LNCAP (cell line): Measurements from ENCODE around the gene NACC2.

ENCODE experiments used
- TF ChIP-seq, protein P1 (sequence below): fragments of 450-650 bp; IDR thresholded peaks from 2 replicates; pipeline ENCODE4 v1.5.1; 2017; ENCODE audit warnings: mild to moderate bottlenecking

The NACC2 gene

GRCh38 chr9:136013116-136013515 is 82.0 kb downstream of the NACC2 start:
- TF ChIP-seq, protein P1, sequence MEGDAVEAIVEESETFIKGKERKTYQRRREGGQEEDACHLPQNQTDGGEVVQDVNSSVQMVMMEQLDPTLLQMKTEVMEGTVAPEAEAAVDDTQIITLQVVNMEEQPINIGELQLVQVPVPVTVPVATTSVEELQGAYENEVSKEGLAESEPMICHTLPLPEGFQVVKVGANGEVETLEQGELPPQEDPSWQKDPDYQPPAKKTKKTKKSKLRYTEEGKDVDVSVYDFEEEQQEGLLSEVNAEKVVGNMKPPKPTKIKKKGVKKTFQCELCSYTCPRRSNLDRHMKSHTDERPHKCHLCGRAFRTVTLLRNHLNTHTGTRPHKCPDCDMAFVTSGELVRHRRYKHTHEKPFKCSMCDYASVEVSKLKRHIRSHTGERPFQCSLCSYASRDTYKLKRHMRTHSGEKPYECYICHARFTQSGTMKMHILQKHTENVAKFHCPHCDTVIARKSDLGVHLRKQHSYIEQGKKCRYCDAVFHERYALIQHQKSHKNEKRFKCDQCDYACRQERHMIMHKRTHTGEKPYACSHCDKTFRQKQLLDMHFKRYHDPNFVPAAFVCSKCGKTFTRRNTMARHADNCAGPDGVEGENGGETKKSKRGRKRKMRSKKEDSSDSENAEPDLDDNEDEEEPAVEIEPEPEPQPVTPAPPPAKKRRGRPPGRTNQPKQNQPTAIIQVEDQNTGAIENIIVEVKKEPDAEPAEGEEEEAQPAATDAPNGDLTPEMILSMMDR, result no peak

- TF ChIP-seq, protein P1, result no peak
Measured at GRCh38 chr9:136012651-136013050, 82.4 kb downstream of the NACC2 start.

DNA sequence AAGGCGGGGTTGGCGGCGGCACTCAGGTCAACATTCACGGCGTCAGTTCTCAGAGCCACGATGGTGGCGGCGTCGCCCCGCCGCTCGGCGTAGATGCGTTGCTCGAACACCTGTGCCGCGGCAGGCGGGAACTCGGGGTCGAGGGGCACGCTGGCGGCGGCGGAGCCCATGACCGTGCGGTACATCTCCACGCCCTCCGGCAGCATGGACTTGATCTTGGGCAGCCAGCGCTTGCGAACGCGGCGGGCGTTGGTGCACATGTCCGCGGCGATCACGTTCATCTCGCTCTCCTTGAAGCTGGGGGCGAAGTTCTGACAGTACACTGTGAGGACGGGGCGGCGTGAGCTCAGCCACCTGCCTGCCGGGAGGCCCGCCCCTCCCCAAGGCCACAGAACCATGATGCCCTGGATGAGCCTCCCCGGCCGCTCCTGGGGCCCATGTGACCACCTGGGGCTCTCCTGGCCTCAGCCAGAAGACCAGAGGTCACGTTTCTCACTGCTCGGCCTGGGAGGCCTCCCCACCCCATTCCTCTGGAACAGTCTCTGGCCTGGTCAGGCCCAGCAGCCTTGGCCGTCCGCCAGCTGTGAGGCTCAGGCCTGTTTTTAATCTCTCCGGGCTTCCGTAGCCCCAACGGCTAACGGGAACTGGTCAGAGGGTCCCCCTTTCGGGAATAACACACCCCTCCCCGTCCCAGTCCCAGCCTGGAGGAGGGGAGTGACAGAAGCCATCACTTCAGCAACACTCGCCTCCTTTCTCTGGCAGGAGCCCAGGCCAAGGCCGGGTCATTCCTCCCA is 83.2 kb downstream of the NACC2 start:
- TF ChIP-seq, protein P1, result no peak

DNA sequence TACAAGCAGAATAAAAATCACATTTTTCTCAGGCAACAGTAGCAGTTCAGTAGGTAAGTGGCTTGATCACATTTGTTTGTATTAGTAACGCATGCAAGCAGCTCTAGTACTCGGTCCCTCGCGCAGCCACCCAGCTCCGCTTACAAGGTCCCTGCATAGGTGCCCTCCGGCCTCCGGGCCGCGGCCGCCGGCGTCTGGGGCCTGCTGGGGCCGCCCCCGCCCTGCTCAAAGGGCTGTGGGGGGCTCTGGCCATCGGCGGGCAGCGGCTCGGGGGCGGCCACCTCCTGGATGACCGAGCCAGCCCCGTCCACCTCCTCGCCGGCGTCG is 83.8 kb downstream of the NACC2 start:
- TF ChIP-seq, protein P1, result no peak

DNA sequence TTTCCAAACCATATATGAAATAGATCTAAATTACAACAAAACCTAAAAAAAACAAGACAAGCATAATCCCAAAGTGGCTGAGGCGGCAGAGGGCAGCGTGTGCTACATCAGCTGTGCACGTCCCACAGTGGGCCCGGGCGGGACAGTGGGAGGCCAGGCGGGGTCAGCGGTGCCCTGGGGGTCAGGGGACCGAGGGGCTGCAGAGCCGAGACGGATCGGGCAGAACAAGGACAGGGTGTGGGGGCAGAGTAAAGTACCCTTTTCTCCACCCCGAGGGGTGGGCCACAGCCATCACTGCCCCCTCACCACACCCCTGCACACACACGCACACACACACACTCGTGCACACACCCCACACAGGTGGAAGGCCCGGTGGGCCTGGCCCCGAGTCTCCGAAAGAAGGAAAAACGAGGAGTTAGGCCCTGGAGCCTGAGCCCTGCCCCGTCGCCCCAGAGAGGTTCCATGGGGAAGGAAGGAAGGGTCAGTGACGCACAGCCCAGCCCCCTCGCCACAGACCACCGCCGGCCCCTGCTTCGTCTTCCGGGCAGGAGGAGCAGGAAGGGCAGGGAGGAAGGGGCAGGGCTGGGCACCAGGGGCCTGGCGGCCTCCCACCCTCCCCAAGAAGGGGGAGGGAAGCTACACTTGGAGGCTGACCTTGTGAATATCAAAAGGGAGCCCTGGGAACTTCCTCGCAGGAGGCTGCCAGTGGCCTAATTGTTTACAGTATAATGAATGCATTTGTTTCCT is 84.3 kb downstream of the NACC2 start:
- TF ChIP-seq, protein P1, result no peak

GRCh38 chr9:136010176-136010575 is 84.9 kb downstream of the NACC2 start:
- TF ChIP-seq, protein P1, result no peak

GRCh38 chr9:136009516-136009915 is 85.6 kb downstream of the NACC2 start:
- TF ChIP-seq, protein P1, result no peak
